Activated naive CD8-positive, alpha-beta T cell (primary cell): ENCODE results near the gene RPS6KA2.

Experiments
- H3K27ac Mint-ChIP-seq: one replicate; pipeline ENCODE4 v1.8.0; 2021; ENCODE audit warnings: mixed read lengths
- H3K27me3 Mint-ChIP-seq: one replicate; pipeline ENCODE4 v1.8.0; 2021; ENCODE audit warnings: mixed read lengths
- H3K36me3 Mint-ChIP-seq: one replicate; pipeline ENCODE4 v1.8.0; 2021; ENCODE audit warnings: mixed read lengths
- H3K4me1 Mint-ChIP-seq: one replicate; pipeline ENCODE4 v1.8.0; 2021; ENCODE audit warnings: low read depth, mixed read lengths
- H3K4me3 Mint-ChIP-seq: one replicate; pipeline ENCODE4 v1.8.0; 2021; ENCODE audit warnings: mild to moderate bottlenecking, mixed read lengths
- H3K9me3 Mint-ChIP-seq: one replicate; pipeline ENCODE4 v1.8.0; 2021; ENCODE audit warnings: low read depth, mixed read lengths

Gene RPS6KA2

DNA sequence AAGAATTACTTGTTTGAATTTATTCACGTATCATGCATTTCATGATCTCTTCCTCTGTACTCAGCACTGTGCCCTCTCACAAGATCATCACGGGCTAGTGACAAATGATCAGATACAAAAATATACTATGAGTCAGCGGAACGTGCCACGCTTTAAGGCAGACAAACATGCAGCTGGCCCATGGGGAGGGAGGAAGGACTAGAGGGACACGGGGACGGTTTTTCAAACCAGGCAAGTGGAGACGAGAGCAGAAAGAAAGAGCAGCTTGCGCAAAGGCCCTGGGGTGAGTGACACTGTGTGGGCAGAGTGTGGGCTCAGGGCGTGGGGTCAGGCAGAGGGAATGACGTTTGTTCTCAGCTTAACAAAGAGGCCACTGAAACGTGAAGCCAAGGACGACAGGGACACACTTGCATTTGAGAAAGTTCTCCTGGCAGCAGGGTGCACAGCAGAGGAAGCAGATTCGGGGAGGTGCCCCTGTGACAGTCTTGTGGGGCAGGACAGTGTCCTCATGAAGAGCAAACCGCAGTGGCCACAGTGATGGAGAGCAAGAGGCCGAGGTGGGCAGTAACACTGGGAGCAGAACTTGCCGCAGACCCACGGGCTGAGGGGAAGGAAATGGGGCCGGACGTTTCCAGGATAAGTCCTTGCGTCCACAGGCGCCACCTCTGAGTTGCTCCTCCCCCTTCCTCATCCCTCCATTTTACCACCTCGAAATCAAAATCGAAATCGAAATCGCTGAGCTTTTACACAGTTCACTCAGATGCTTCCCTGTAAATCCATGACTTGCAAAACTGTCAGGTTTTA is 6.9 kb upstream of the RPS6KA2 start:
- Mint-ChIP-seq H3K36me3 (no peaks in the 10 kb centered on the region), H3K9me3 (no peaks in the 10 kb centered on the region), H3K27me3 (peaks cover 9% of the 10 kb centered on the region), H3K4me1 (no peaks in the 10 kb centered on the region), H3K27ac (no peak overlapping the region), H3K4me3 (no peak overlapping the region)

DNA sequence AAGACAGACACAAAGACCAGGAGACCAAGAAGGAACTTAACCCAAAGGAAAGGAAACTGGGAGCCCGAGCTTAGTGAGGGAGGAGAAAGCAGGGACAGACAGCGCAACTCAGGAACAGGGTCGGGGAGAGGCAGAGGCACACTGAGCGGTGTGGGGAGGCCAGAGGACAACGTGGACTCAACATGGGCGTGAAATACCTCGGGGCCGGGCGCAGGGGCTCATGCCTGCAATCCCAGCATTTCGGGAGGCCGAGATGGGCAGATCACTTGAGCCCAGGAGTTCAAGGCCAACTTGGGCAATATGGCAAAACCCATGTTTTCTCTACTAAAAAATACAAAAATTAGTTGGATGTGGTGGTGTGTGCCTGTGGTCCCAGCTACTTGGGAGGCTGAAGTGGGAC is 5.7 kb upstream of the RPS6KA2 start:
- no peak overlapping the region for H3K4me3 Mint-ChIP-seq
- peaks cover 7% of the 10 kb centered on the region for H3K4me1 Mint-ChIP-seq
- no peaks in the 10 kb centered on the region for H3K9me3 Mint-ChIP-seq
- H3K36me3 Mint-ChIP-seq = no peaks in the 10 kb centered on the region
- H3K27me3 Mint-ChIP-seq = peaks cover 5% of the 10 kb centered on the region
- no peak overlapping the region for H3K27ac Mint-ChIP-seq

- H3K27me3 Mint-ChIP-seq = peaks cover 8% of the 10 kb centered on the region
Observed at GRCh38 chr6:166630462-166630861, 3.4 kb upstream of the RPS6KA2 start.

DNA sequence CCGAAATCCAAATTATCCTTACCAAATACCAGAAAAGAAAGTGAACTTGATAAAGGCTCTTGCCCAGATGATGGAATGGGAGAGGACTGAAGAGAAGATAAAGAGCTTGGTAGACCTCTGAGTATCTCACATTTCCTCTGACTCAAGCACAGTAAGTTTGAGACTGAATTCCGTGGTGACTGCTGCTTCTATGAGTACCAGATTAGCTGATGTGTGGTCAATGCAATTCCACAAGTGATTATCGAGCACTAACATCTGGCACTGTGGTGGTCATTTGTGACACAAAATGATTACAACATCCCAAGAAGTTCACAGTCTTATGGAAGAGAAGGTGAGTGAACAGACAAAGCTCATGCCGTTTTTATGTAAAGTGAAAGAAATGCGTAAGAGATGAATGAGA is 2.6 kb upstream of the RPS6KA2 start:
- H3K27me3 Mint-ChIP-seq = peaks cover 8% of the 10 kb centered on the region
- H3K27ac Mint-ChIP-seq = no peak overlapping the region
- H3K4me3 Mint-ChIP-seq = peak overlapping the region; percentile 3
- no peaks in the 10 kb centered on the region for H3K36me3 Mint-ChIP-seq
- H3K9me3 Mint-ChIP-seq = no peaks in the 10 kb centered on the region
- peaks cover 14% of the 10 kb centered on the region for H3K4me1 Mint-ChIP-seq

More at GRCh38 chr6:166630462-166630861, 3.4 kb upstream of the RPS6KA2 start:
- H3K4me3 Mint-ChIP-seq = no peak overlapping the region
- no peak overlapping the region for H3K27ac Mint-ChIP-seq
- H3K9me3 Mint-ChIP-seq = no peaks in the 10 kb centered on the region
- peaks cover 14% of the 10 kb centered on the region for H3K4me1 Mint-ChIP-seq
- no peaks in the 10 kb centered on the region for H3K36me3 Mint-ChIP-seq

GRCh38 chr6:166627875-166628801 is 1.1 kb upstream of the RPS6KA2 start:
- peak overlapping the region; percentile 76 for H3K27ac Mint-ChIP-seq
- peak overlapping the region; percentile 94 for H3K4me3 Mint-ChIP-seq
- peaks cover 6% of the 10 kb centered on the region for H3K27me3 Mint-ChIP-seq
- no peaks in the 10 kb centered on the region for H3K36me3 Mint-ChIP-seq
- peaks cover 14% of the 10 kb centered on the region for H3K4me1 Mint-ChIP-seq
- no peaks in the 10 kb centered on the region for H3K9me3 Mint-ChIP-seq

DNA sequence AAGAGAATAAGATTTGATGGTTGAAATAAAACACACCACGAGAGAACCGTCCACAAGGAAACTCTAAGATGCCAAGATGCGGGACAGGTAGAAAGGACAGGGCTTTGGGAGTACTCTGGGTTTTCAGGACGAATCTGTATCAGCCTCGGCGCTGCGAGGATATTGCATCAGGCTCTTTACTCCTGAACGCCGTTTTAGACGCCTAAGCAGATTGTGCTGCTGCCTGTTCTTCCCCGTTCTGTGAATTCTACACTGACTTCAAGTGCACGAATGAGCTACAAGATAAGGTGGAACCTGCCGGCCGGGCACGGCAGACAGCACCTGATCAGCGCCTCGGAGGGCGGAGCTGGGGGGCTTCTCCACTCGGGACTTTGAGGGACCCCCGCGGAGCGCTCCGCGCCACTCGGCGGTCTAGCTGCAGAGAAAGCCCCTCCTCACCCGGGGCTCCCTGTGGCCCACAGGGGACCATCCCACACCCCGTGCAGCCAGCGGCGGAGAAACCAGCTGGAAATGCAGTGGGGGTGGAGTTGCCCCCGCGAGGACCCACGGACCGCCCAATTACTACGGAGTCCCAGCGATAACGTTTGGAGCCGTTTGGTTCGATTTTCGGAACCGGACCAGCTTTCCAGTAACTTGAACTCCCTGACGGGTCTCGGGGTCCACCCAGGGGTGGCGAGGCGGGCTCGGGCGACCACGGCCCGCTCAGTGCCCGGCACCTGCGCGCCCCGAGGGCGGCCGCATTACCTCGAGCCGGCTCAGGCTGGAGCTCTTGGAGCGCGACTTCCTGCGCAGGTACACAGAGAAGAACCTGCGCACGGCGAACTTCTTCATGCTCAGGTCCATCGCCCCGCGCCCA is 646 bp downstream of the RPS6KA2 start:
- Mint-ChIP-seq H3K9me3 (no peaks in the 10 kb centered on the region), H3K4me1 (peaks cover 14% of the 10 kb centered on the region), H3K27me3 (peaks cover 6% of the 10 kb centered on the region), H3K36me3 (no peaks in the 10 kb centered on the region), H3K4me3 (peak overlapping the region; percentile 85), H3K27ac (no peak overlapping the region)

GRCh38 chr6:166625356-166625755 is 1.7 kb downstream of the RPS6KA2 start:
- Mint-ChIP-seq H3K9me3 (no peaks in the 10 kb centered on the region), H3K27ac (no peak overlapping the region), H3K27me3 (peaks cover 6% of the 10 kb centered on the region), H3K4me3 (peak overlapping the region; percentile 85), H3K36me3 (no peaks in the 10 kb centered on the region), H3K4me1 (peaks cover 14% of the 10 kb centered on the region)

- no peak overlapping the region for H3K27ac Mint-ChIP-seq
- no peaks in the 10 kb centered on the region for H3K9me3 Mint-ChIP-seq
- peaks cover 14% of the 10 kb centered on the region for H3K4me1 Mint-ChIP-seq
- H3K4me3 Mint-ChIP-seq = no peak overlapping the region
- peaks cover 6% of the 10 kb centered on the region for H3K27me3 Mint-ChIP-seq
- H3K36me3 Mint-ChIP-seq = no peaks in the 10 kb centered on the region
Observed at GRCh38 chr6:166624275-166624674, 2.8 kb downstream of the RPS6KA2 start.

DNA sequence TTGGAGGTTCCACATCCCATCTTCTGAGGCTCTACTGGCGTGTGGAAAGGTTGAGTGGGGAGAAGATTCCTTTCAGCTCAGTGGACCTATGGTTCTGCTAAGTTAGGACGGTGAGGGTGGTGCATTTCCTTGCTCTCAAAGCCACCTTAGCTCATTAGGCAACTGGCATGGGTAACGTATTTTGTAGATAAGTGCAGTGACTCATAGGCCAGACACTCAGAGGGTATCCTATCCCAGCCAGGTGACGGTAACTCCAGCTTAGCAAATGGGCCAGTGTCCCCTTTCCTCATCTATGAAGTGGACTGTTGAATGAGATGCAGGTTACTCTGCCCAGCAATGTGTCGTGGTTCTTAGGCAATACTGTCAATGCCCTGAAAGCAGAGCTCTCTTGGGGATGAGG is 3.7 kb downstream of the RPS6KA2 start:
- Mint-ChIP-seq H3K4me1 (peaks cover 11% of the 10 kb centered on the region), H3K9me3 (no peaks in the 10 kb centered on the region), H3K27me3 (peaks cover 6% of the 10 kb centered on the region), H3K4me3 (no peak overlapping the region), H3K27ac (no peak overlapping the region), H3K36me3 (peaks cover 1% of the 10 kb centered on the region)

GRCh38 chr6:166621114-166621540 is 5.9 kb downstream of the RPS6KA2 start:
- H3K36me3 Mint-ChIP-seq = peaks cover 3% of the 10 kb centered on the region
- H3K27me3 Mint-ChIP-seq = peaks cover 6% of the 10 kb centered on the region
- no peak overlapping the region for H3K4me3 Mint-ChIP-seq
- no peak overlapping the region for H3K27ac Mint-ChIP-seq
- H3K9me3 Mint-ChIP-seq = no peaks in the 10 kb centered on the region
- H3K4me1 Mint-ChIP-seq = peaks cover 4% of the 10 kb centered on the region

DNA sequence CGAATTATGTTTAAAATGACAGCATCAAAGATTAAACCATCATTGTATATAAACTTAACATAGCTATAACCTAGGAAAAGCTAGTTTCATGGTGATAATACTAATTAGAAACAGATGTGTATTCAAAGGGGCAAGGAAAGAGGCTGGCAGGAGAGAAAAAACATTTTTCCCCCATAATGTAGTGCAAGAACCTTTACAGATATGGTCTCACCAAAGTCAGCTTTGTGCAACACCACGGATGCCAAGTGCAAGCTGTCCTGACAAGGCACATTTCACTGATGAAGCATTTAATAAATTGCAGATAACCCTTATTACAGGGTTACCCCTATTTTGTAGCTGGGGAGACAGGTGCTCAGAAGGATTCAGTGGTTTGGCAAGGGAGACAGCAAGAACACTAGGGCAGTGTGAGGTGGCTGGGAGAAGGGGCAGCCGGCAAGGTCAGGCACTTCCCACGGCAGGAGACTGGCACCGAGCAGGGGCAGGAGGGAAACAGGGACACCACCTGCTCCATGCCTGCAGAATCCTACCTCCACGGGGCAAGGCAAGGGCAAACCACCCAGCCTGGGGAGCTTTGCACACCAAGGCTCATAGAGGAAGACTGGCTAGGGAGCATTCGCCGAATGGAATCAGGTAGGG is 6.5 kb downstream of the RPS6KA2 start:
- no peak overlapping the region for H3K4me3 Mint-ChIP-seq
- H3K9me3 Mint-ChIP-seq = no peaks in the 10 kb centered on the region
- peaks cover 1% of the 10 kb centered on the region for H3K27me3 Mint-ChIP-seq
- no peaks in the 10 kb centered on the region for H3K4me1 Mint-ChIP-seq
- no peak overlapping the region for H3K27ac Mint-ChIP-seq
- H3K36me3 Mint-ChIP-seq = peaks cover 3% of the 10 kb centered on the region

GRCh38 chr6:166619912-166620311 is 7.1 kb downstream of the RPS6KA2 start:
- Mint-ChIP-seq H3K27me3 (no peaks in the 10 kb centered on the region), H3K4me3 (no peak overlapping the region), H3K9me3 (no peaks in the 10 kb centered on the region), H3K36me3 (peaks cover 4% of the 10 kb centered on the region), H3K27ac (no peak overlapping the region), H3K4me1 (no peaks in the 10 kb centered on the region)

DNA sequence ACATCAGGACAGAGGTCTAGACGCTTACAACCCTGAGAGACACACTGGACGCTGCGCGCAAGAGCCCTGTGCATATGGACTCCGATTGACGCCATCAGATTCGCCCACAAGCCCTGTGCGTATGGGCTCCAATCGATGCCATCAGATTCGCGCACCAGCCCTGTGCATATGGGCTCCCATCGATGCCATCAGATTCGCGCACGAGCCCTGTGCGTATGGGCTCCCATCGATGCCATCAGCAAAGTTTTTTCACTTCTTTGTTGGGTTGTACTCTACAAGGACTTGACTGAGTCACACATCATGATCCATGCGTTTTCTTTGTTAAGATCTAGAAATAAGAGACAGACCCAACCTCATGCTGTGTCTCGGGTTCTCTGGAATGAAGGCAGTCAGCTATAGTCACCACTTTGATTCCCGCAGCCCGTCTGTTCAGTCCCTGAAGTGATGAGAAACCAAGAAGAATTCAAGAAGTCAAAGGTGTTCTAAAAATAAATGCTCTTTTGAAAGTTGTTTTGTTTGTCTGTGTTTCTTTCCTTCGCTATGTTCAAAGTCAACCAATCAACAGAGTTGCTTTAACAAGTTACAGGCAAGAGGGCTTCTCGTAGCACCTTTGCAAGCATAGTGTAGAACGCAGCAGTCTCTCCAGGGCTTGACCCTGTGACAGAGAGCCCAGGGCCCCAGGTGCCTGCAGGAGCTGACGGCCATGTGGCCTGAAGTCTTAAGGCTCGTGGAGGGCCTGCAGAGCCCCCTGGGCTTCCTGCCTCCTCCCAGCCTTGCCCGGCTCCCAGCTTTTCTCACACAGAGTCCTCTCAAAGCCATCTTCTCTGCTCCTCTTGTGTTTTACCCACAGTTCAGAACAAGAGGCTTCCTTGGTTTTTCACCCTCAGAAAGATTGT is 7.9 kb downstream of the RPS6KA2 start:
- Mint-ChIP-seq H3K4me1 (no peaks in the 10 kb centered on the region), H3K9me3 (no peaks in the 10 kb centered on the region), H3K27ac (no peak overlapping the region), H3K36me3 (peaks cover 4% of the 10 kb centered on the region), H3K27me3 (no peaks in the 10 kb centered on the region), H3K4me3 (no peak overlapping the region)
